CD4-positive, alpha-beta T cell (primary cell): ENCODE measurements around the gene NPS. TPM values are rescaled to one million over a fixed set of nuclear protein-coding genes. Genes with fewer than 3 reads are reported as not detected.

Source experiments
- ATAC-seq: fragments of 200-7000 bp; cut with Tn5 transposase; one replicate; pipeline ENCODE4 v1.10.0; 2022; ENCODE audit warnings: mild to moderate bottlenecking; ENCODE audit not compliant: poor library complexity
- CTCF ChIA-PET: fragments of 350-600 bp; sonication (Branson Sonifier 250); formaldehyde crosslinking; loops from one replicate; lab custom pipeline; 2021; ENCODE audit warnings: antibody characterized with exemption, inconsistent platforms; lab: Charles Lee
- POLR2A ChIA-PET: fragments of 350-600 bp; sonication (Branson Sonifier 250); formaldehyde crosslinking; loops from one replicate; lab custom pipeline; 2021; ENCODE audit warnings: antibody characterized with exemption, inconsistent platforms; lab: Charles Lee
- DNase-seq, 14 experiments: peaks; one replicate each; pipeline ENCODE4 v3.0.0-alpha.2; 2013 to 2020; ENCODE audit warnings: mixed read lengths in 2 of 14
- H3K27ac ChIP-seq, 2 donors: one replicate each; pipeline versions ENCODE4 v1.5.1 to v1.7.0; 2013; ENCODE audit warnings: low read length in 2 of 2, low read depth in 1 of 2, mild to moderate bottlenecking in 1 of 2
- H3K27me3 ChIP-seq, 2 experiments: 1 replicate in 1 of 2; 2 replicates in 1 of 2; pipeline versions ENCODE4 v1.6.1 to v1.7.0; 2013; ENCODE audit warnings: low read length in 2 of 2, control low read depth in 1 of 2, mild to moderate bottlenecking in 1 of 2, moderate library complexity in 1 of 2; ENCODE audit not compliant: insufficient read depth in 2 of 2, control insufficient read depth in 1 of 2
- H3K36me3 ChIP-seq: one replicate; pipeline ENCODE4 v1.6.1; 2013; ENCODE audit warnings: low read length, control low read depth; ENCODE audit not compliant: insufficient read depth
- H3K4me1 ChIP-seq: one replicate; pipeline ENCODE4 v1.6.1; 2013; ENCODE audit warnings: low read length, control low read depth; ENCODE audit not compliant: insufficient read depth
- H3K4me3 ChIP-seq: one replicate; pipeline ENCODE4 v1.5.1; 2013; ENCODE audit warnings: mild to moderate bottlenecking, low read length, moderate library complexity
- H3K9me3 ChIP-seq, 2 experiments: 1 replicate in 1 of 2; 2 replicates in 1 of 2; pipeline versions ENCODE4 v1.6.1 to v1.7.0; 2013; ENCODE audit warnings: low read length in 2 of 2, mild to moderate bottlenecking in 2 of 2, control low read depth in 1 of 2, moderate library complexity in 1 of 2; ENCODE audit not compliant: control insufficient read depth in 1 of 2, insufficient read depth in 1 of 2
- H3K27ac Mint-ChIP-seq: one replicate; pipeline ENCODE4 v1.8.0; 2020; ENCODE audit warnings: mixed read lengths
- H3K27me3 Mint-ChIP-seq: one replicate; pipeline ENCODE4 v1.8.0; 2021; ENCODE audit warnings: mixed read lengths
- H3K36me3 Mint-ChIP-seq: one replicate; pipeline ENCODE4 v1.8.0; 2021; ENCODE audit warnings: low read depth, mixed read lengths
- H3K4me1 Mint-ChIP-seq: one replicate; pipeline ENCODE4 v1.8.0; 2021; ENCODE audit warnings: low read depth, mixed read lengths
- H3K4me3 Mint-ChIP-seq: one replicate; pipeline ENCODE4 v1.8.0; 2020; ENCODE audit warnings: mild to moderate bottlenecking, mixed read lengths
- H3K9me3 Mint-ChIP-seq: one replicate; pipeline ENCODE4 v1.8.0; 2020; ENCODE audit warnings: mixed read lengths
- intact Hi-C, 2 experiments: fragments of 100-400 bp; cut with DNase I in 1 of 2; cut with micrococcal nuclease in 1 of 2; formaldehyde crosslinking; loops; one replicate each; pipeline versions ENCODE4 v1.15.1 to v1.9.0; 2023 to 2025; cut with DNase I, micrococcal nuclease
- total RNA-seq, 174 experiments: library from RNA in 2 of 174; stranded (reverse) in 2 of 174; gene quantifications; one replicate each; pipeline ENCODE4 v1.2.3 and lab custom pipeline; 2021 to 2026
- TF ChIP-seq, protein P1 (sequence below): fragments of 200-600 bp; IDR thresholded peaks from one replicate; pipeline ENCODE4 v1.8.0; 2022; ENCODE audit warnings: antibody characterized with exemption, mild to moderate bottlenecking

Gene NPS
- total RNA-seq, 2 experiments from 2014 or later, result not detected

DNA sequence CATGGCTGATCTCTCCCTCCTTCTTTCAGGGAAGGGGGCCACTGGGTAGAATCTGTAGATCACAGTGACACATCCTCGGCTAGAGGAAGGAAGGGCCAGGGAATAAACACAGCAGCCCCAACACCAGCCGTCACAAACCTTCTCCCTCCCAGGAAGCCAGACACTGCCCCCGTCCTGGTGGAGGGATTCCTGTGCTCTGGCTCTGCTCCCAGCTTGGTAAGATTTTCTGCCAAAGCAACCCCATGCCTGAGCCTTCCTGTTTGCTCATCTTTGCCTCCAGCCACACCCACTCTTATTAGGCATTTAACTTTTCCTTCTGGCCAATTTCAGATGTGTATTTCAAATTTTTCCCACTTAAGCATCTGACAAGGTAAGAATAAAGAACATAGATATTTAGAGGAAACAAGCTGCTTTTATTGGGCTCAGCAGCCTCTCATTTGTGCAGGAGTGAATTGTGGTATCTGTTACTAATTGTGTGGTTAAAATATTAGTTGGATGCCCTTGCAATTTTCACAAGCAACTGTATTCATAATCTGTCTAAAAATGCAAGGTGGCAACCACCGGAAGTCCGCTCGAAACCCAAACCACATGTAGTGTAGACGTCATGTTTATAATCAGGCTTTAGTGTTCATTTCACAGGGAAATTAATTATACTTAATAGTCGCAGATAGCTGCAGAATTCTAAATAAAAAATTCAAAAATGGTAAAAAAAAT, 13.2 kb upstream of the NPS start:
- H3K27me3 Mint-ChIP-seq, result no peaks in the 10 kb centered on the region
- no peaks in the 10 kb centered on the region for H3K9me3 Mint-ChIP-seq
- H3K27me3 ChIP-seq, result no peaks in the 10 kb centered on the region
- no peak overlapping the region for H3K27ac Mint-ChIP-seq
- ATAC-seq (no peak), DNase-seq (no peak)
- CTCF ChIA-PET, result no interaction called here
- POLR2A ChIA-PET, result no interaction called here
- no peaks in the 10 kb centered on the region for H3K36me3 Mint-ChIP-seq
- TF ChIP-seq, protein P1, sequence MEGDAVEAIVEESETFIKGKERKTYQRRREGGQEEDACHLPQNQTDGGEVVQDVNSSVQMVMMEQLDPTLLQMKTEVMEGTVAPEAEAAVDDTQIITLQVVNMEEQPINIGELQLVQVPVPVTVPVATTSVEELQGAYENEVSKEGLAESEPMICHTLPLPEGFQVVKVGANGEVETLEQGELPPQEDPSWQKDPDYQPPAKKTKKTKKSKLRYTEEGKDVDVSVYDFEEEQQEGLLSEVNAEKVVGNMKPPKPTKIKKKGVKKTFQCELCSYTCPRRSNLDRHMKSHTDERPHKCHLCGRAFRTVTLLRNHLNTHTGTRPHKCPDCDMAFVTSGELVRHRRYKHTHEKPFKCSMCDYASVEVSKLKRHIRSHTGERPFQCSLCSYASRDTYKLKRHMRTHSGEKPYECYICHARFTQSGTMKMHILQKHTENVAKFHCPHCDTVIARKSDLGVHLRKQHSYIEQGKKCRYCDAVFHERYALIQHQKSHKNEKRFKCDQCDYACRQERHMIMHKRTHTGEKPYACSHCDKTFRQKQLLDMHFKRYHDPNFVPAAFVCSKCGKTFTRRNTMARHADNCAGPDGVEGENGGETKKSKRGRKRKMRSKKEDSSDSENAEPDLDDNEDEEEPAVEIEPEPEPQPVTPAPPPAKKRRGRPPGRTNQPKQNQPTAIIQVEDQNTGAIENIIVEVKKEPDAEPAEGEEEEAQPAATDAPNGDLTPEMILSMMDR, result no peak
- peaks cover 0 to 12% of the 10 kb centered on the region in 2 experiments for H3K9me3 ChIP-seq
- H3K36me3 ChIP-seq, result no peaks in the 10 kb centered on the region
- H3K4me1 Mint-ChIP-seq, result no peaks in the 10 kb centered on the region
- H3K4me3 Mint-ChIP-seq, result no peak overlapping the region
- H3K27ac ChIP-seq, result no peak overlapping the region
- H3K4me3 ChIP-seq, result no peak overlapping the region
- no peaks in the 10 kb centered on the region for H3K4me1 ChIP-seq
- intact Hi-C loops, result no loop called here

DNA sequence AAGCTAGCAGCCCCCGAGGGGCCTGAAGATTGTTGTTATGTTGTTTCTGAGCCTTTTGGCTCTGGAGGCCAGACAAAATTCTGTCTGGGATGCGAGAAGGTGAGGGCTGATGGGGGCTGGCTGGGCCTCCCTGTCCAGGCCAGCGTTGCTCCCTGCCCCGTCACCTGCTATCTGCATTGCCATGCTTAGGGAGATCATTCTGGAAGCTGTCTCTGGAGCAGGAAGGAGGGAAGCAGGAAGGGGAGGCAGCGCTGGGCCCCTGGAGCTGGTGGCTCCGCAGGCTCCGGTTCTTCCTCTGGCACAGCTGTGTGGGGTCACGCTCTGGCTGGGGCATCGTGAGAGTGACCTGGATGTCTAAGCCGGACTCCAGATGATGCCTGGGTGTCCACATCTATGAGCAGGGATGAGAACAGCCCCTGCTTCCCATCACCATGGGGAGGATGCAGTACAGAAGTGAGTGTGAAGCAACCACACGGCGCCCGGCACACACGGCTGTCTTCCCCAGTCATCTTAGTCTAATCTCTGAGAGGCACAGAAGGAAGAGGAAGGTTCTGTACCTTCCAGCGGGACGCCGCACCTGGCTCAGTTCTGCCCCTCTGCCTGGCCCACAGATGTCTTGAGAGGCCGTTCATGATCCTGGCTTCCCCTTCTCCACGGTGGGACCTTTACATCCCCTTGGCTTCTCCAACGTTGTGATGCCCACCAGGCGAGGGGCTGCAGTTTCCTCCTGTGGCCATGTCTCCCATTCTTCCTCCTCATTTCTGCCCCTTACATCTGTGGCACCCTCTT, 11.9 kb upstream of the NPS start:
- Histone ChIP-seq H3K4me3 (no peak overlapping the region), H3K36me3 (no peaks in the 10 kb centered on the region), H3K4me1 (no peaks in the 10 kb centered on the region), H3K9me3 (peaks cover 0 to 12% of the 10 kb centered on the region in 2 experiments), H3K27ac (no peak overlapping the region), H3K27me3 (no peaks in the 10 kb centered on the region)
- ChIA-PET CTCF (no interaction called here), POLR2A (no interaction called here)
- no peaks in the 10 kb centered on the region for H3K36me3 Mint-ChIP-seq
- no peaks in the 10 kb centered on the region for H3K4me1 Mint-ChIP-seq
- no peaks in the 10 kb centered on the region for H3K9me3 Mint-ChIP-seq
- TF ChIP-seq, protein P1, result no peak
- H3K27ac Mint-ChIP-seq, result no peak overlapping the region
- intact Hi-C loops, result no loop called here
- no peak for ATAC-seq
- no peaks in the 10 kb centered on the region for H3K27me3 Mint-ChIP-seq
- no peak for DNase-seq
- no peak overlapping the region for H3K4me3 Mint-ChIP-seq

DNA sequence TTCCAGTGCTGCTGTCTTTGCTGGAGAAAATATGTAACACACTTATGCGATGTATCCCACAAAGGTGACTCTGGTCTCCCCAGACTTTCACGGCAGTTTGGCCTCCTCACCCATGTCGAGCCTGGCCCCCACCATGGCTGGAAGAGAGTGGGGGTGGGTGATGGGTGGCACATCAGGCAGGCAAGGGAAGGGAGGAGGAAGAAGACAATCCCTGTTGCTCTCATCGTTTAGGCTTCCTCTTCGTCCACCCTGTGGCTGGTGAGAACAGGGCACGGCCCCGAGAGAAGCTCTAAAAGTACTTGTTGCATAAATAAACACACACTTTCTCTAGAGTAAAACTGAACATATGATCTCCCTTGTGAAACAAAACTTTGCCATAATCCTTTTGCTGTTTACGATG, 11.2 kb upstream of the NPS start:
- CTCF ChIA-PET, result no interaction called here
- no peaks in the 10 kb centered on the region for H3K4me1 ChIP-seq
- H3K9me3 ChIP-seq, result peaks cover 0 to 9% of the 10 kb centered on the region in 2 experiments
- no peak for DNase-seq
- no peaks in the 10 kb centered on the region for H3K36me3 ChIP-seq
- POLR2A ChIA-PET, result no interaction called here
- Mint-ChIP-seq H3K4me3 (no peak overlapping the region), H3K4me1 (no peaks in the 10 kb centered on the region), H3K36me3 (no peaks in the 10 kb centered on the region), H3K9me3 (no peaks in the 10 kb centered on the region), H3K27ac (no peak overlapping the region), H3K27me3 (no peaks in the 10 kb centered on the region)
- no peak overlapping the region for H3K27ac ChIP-seq
- TF ChIP-seq, protein P1, result no peak
- ATAC-seq, result no peak
- intact Hi-C loops, result no loop called here
- no peak overlapping the region for H3K4me3 ChIP-seq
- H3K27me3 ChIP-seq, result no peaks in the 10 kb centered on the region
